Superior temporal gyrus (tissue), 1 donor: ENCODE measurements around the gene MPV17L2.

ENCODE experiments used
- DNase-seq: peaks from one replicate; pipeline ENCODE4 v3.0.0-alpha.2; 2016; ENCODE audit errors: extremely low spot score

MPV17L2 gene

GRCh38 chr19:18218600-18218999, 25.6 kb downstream of the MPV17L2 start:
- no peak for DNase-seq

GRCh38 chr19:18219911-18220631, 27.1 kb downstream of the MPV17L2 start:
- no peak for DNase-seq

- DNase-seq, result no peak
Measured at GRCh38 chr19:18220632-18221275, 27.7 kb downstream of the MPV17L2 start.

- DNase-seq, result no peak
Measured at GRCh38 chr19:18221815-18222725, 29.1 kb downstream of the MPV17L2 start.

GRCh38 chr19:18223860-18224524, 31.0 kb downstream of the MPV17L2 start:
- no peak for DNase-seq

GRCh38 chr19:18224525-18225354, 31.7 kb downstream of the MPV17L2 start:
- DNase-seq, result peak; percentile 90

GRCh38 chr19:18225355-18225701, 32.3 kb downstream of the MPV17L2 start:
- no peak for DNase-seq

- no peak for DNase-seq
Measured at GRCh38 chr19:18225702-18226468, 32.9 kb downstream of the MPV17L2 start, which contains the start of gene PDE4C. PDE4C (minus strand) TSS chr19:18226438; CDS start chr19:18226415, 23 bp downstream.

GRCh38 chr19:18226956-18227780, 34.1 kb downstream of the MPV17L2 start:
- DNase-seq, result no peak

- no peak for DNase-seq
Measured at GRCh38 chr19:18227781-18228271, 34.8 kb downstream of the MPV17L2 start.

GRCh38 chr19:18229474-18229873, 36.5 kb downstream of the MPV17L2 start:
- DNase-seq, result no peak

- DNase-seq, result no peak
Measured at GRCh38 chr19:18229915-18230314, 36.9 kb downstream of the MPV17L2 start.

GRCh38 chr19:18230941-18231734, 38.1 kb downstream of the MPV17L2 start:
- peak; percentile 21 for DNase-seq

- no peak for DNase-seq
Measured at GRCh38 chr19:18231775-18232174, 38.8 kb downstream of the MPV17L2 start.

- DNase-seq, result no peak
Measured at GRCh38 chr19:18232540-18233223, 39.7 kb downstream of the MPV17L2 start.

- DNase-seq, result no peak
Measured at GRCh38 chr19:18233224-18233825, 40.3 kb downstream of the MPV17L2 start.

- DNase-seq, result no peak
Measured at GRCh38 chr19:18234194-18234593, 41.2 kb downstream of the MPV17L2 start.
